Measurements from ENCODE around the gene NFKBIZ.
"Not testable (repeated sequence)": the region's sequence is repeated elsewhere in the genome, so short reads cannot be mapped to it uniquely, and the experiment has no call there.

NFKBIZ gene

GRCh38 chr3:101868534-101869464 lies 19.5 kb downstream of the NFKBIZ start:
- DNase-seq (ENCODE audit: low spot score) (no peak), FAIRE-seq (no peak)

GRCh38 chr3:101870138-101870537 lies 20.8 kb downstream of the NFKBIZ start:
- no peak for FAIRE-seq
- DNase-seq (ENCODE audit: low spot score), result no peak

- FAIRE-seq, result no peak
- no peak for DNase-seq (ENCODE audit: low spot score)
Observed at GRCh38 chr3:101873619-101874018, 24.3 kb downstream of the NFKBIZ start.

- FAIRE-seq (no peak), DNase-seq (ENCODE audit: low spot score) (no peak)
Observed at GRCh38 chr3:101876142-101876541, 26.8 kb downstream of the NFKBIZ start.

GRCh38 chr3:101878589-101878988 lies 29.3 kb downstream of the NFKBIZ start:
- DNase-seq (ENCODE audit: low spot score) (no peak), FAIRE-seq (no peak)

- FAIRE-seq (no peak), DNase-seq (ENCODE audit: low spot score) (no peak)
Observed at GRCh38 chr3:101879102-101879501, 29.8 kb downstream of the NFKBIZ start.

GRCh38 chr3:101879623-101880284 lies 30.4 kb downstream of the NFKBIZ start:
- no peak for DNase-seq (ENCODE audit: low spot score)

GRCh38 chr3:101884776-101885175 lies 35.5 kb downstream of the NFKBIZ start:
- DNase-seq (ENCODE audit: low spot score) (no peak), FAIRE-seq (no peak)

More at GRCh38 chr3:101879623-101880284, 30.4 kb downstream of the NFKBIZ start:
- FAIRE-seq, result no peak

- not testable (repeated sequence) for FAIRE-seq; DNase-seq (ENCODE audit: low spot score)
Observed at GRCh38 chr3:101885584-101885983, 36.3 kb downstream of the NFKBIZ start.

GRCh38 chr3:101886626-101887025 lies 37.3 kb downstream of the NFKBIZ start:
- no peak for DNase-seq (ENCODE audit: low spot score)
- no peak for FAIRE-seq

- FAIRE-seq (no peak), DNase-seq (ENCODE audit: low spot score) (no peak)
Observed at GRCh38 chr3:101888653-101889052, 39.3 kb downstream of the NFKBIZ start.

GRCh38 chr3:101890716-101891115 lies 41.4 kb downstream of the NFKBIZ start:
- FAIRE-seq (peak; percentile 62), DNase-seq (ENCODE audit: low spot score) (peak; percentile 84)

GRCh38 chr3:101892648-101893047 lies 43.3 kb downstream of the NFKBIZ start:
- DNase-seq (ENCODE audit: low spot score) (no peak), FAIRE-seq (no peak)

- DNase-seq (ENCODE audit: low spot score) (no peak), FAIRE-seq (no peak)
Observed at GRCh38 chr3:101896083-101896757, 46.9 kb downstream of the NFKBIZ start.

- DNase-seq (ENCODE audit: low spot score) (no peak), FAIRE-seq (no peak)
Observed at GRCh38 chr3:101897013-101897412, 47.7 kb downstream of the NFKBIZ start.

- FAIRE-seq, result no peak
- no peak for DNase-seq (ENCODE audit: low spot score)
Observed at GRCh38 chr3:101898039-101898438, 48.7 kb downstream of the NFKBIZ start.

GRCh38 chr3:101898752-101899169 lies 49.4 kb downstream of the NFKBIZ start:
- FAIRE-seq, result no peak
- DNase-seq (ENCODE audit: low spot score), result no peak

- DNase-seq (ENCODE audit: low spot score), result no peak
- no peak for FAIRE-seq
Observed at GRCh38 chr3:101900316-101900715, 51.0 kb downstream of the NFKBIZ start.

- FAIRE-seq (no peak), DNase-seq (ENCODE audit: low spot score) (no peak)
Observed at GRCh38 chr3:101900736-101901135, 51.4 kb downstream of the NFKBIZ start.

GRCh38 chr3:101902041-101902440 lies 52.7 kb downstream of the NFKBIZ start:
- FAIRE-seq, result peak; percentile 93
- DNase-seq (ENCODE audit: low spot score), result peak; percentile 98

GRCh38 chr3:101903451-101903871 lies 54.1 kb downstream of the NFKBIZ start:
- peak; percentile 35 for DNase-seq (ENCODE audit: low spot score)
- peak; percentile 57 for FAIRE-seq

- DNase-seq (ENCODE audit: low spot score); FAIRE-seq: not testable (repeated sequence)
Observed at GRCh38 chr3:101905573-101905972, 56.3 kb downstream of the NFKBIZ start.

All from RCC 7860 (cell line).